ENCODE data around the gene PDE6C. TPM values are rescaled to one million over a fixed set of nuclear protein-coding genes. Genes with fewer than 3 reads are reported as not detected.

The PDE6C gene
- total RNA-seq, 1 experiment from 2014 or later = not detected

GRCh38 chr10:93678805-93679587 lies 66.7 kb downstream of the PDE6C start:
- intact Hi-C loops (cut with micrococcal nuclease; ENCODE audit: unreplicated experiment) = no loop called here
- no TSS peak for BruUV-seq (replicated peaks)
- ChIA-PET POLR2A (no interaction called here), CTCF (interaction anchor here (0.6 to 1.6 kb wide), 3 partner anchors 84 to 195 kb away, joined by 3 to 6 read pairs (median 3); no protein-coding TSS in a partner anchor)
- DNase-seq (ENCODE audit: low read depth, low spot score) (no peak), ATAC-seq (no peak)
- TF ChIP-seq POLR2AphosphoS5 (IDR thresholded peaks at IDR 0.05; ENCODE audit: low read depth, low read length) (no peak), TCF7L2 (IDR thresholded peaks at IDR 0.05; ENCODE audit: low read depth, low read length) (no peak), REST (IDR thresholded peaks at IDR 0.05; ENCODE audit: insufficient read depth in 1 of 2, low read depth in 2 of 2, low read length in 1 of 2) (no peak), SIN3A (IDR thresholded peaks at IDR 0.05; ENCODE audit: borderline replicate concordance, insufficient read depth, low read depth, low read length) (no peak)
- TF ChIP-seq, protein P1, sequence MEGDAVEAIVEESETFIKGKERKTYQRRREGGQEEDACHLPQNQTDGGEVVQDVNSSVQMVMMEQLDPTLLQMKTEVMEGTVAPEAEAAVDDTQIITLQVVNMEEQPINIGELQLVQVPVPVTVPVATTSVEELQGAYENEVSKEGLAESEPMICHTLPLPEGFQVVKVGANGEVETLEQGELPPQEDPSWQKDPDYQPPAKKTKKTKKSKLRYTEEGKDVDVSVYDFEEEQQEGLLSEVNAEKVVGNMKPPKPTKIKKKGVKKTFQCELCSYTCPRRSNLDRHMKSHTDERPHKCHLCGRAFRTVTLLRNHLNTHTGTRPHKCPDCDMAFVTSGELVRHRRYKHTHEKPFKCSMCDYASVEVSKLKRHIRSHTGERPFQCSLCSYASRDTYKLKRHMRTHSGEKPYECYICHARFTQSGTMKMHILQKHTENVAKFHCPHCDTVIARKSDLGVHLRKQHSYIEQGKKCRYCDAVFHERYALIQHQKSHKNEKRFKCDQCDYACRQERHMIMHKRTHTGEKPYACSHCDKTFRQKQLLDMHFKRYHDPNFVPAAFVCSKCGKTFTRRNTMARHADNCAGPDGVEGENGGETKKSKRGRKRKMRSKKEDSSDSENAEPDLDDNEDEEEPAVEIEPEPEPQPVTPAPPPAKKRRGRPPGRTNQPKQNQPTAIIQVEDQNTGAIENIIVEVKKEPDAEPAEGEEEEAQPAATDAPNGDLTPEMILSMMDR (IDR thresholded peaks at IDR 0.05) = no peak
- Histone ChIP-seq H3K4me3 (ENCODE audit: low read depth in 2 of 2, low read length in 2 of 2) (no peak overlapping the region), H3K27ac (ENCODE audit: low read length) (no peak overlapping the region), H3K36me3 (ENCODE audit: control insufficient read depth, insufficient read depth, low read length) (peaks cover 23% of the 10 kb centered on the region), H3K27me3 (ENCODE audit: control insufficient read depth, insufficient read depth, low read length) (no peaks in the 10 kb centered on the region), H3K9me3 (ENCODE audit: control insufficient read depth, insufficient read depth, low read depth, low read length) (no peaks in the 10 kb centered on the region), H3K4me1 (ENCODE audit: control insufficient read depth, insufficient read depth, low read length) (no peaks in the 10 kb centered on the region)
- in situ Hi-C loops (cut with HindIII; ENCODE audit: low pct_unique_long_range_greater_than_20kb, low sequenced_read_pairs) = no loop called here

DNA sequence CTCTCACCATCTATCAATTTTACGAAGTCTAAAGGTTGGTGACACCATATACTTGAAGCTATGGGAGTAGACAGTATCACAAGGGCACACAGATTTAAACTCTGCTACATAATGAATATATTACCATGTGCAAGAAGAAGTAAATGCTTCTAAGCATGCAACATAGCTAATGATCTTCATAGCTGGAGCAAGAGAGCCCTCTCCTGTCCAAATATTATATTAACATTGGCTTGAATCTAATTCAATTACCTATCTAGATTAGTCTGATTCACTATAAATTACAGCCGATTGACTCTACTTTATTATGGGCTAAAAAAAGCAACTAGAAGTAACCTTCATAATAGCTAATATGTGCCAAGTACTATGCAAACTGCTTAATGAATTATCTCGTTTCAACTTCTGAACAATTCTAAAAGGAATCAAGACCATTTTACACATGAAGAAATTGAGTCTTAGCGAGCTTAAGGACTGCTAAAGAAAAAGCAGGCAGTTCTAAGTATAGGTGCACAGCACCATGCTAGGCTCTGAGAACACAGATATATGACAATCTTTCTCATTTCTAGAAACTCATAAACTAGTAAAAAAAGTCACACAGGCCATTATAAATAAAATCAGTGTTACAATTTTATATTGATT lies 68.2 kb downstream of the PDE6C start:
- in situ Hi-C loops (cut with HindIII; ENCODE audit: low pct_unique_long_range_greater_than_20kb, low sequenced_read_pairs) = no loop called here
- H3K36me3 ChIP-seq (ENCODE audit: control insufficient read depth, insufficient read depth, low read length) = peaks cover 18% of the 10 kb centered on the region; the same call in 1 of the 2 replicates
- POLR2A ChIA-PET = no interaction called here

More for the DNA sequence above, 68.2 kb downstream of the PDE6C start:
- BruUV-seq (replicated peaks) = no TSS peak
- ATAC-seq (peak; percentile 93), DNase-seq (ENCODE audit: low read depth, low spot score) (peak; percentile 56)
- Histone ChIP-seq H3K9me3 (ENCODE audit: control insufficient read depth, insufficient read depth, low read depth, low read length) (no peaks in the 10 kb centered on the region), H3K4me3 (ENCODE audit: low read depth in 2 of 2, low read length in 2 of 2) (no peak overlapping the region), H3K27me3 (ENCODE audit: control insufficient read depth, insufficient read depth, low read length) (no peaks in the 10 kb centered on the region), H3K27ac (ENCODE audit: low read length) (no peak overlapping the region), H3K4me1 (ENCODE audit: control insufficient read depth, insufficient read depth, low read length) (no peaks in the 10 kb centered on the region)
- TF ChIP-seq TCF7L2 (IDR thresholded peaks at IDR 0.05; ENCODE audit: low read depth, low read length) (no peak), POLR2AphosphoS5 (IDR thresholded peaks at IDR 0.05; ENCODE audit: low read depth, low read length) (no peak), REST (IDR thresholded peaks at IDR 0.05; ENCODE audit: insufficient read depth in 1 of 2, low read depth in 2 of 2, low read length in 1 of 2) (no peak)
- TF ChIP-seq, protein P1 (IDR thresholded peaks at IDR 0.05) = peak; percentile 59; the same call in 1 of the 2 replicates
- intact Hi-C loops (cut with micrococcal nuclease; ENCODE audit: unreplicated experiment) = loop anchor here (1.0 kb wide), 1 partner anchor 125 kb away; no protein-coding TSS in a partner anchor
- CTCF ChIA-PET = interaction anchor here (0.6 to 1.6 kb wide), 6 partner anchors 69 to 178 kb away, joined by 3 to 24 read pairs (median 4); no protein-coding TSS in a partner anchor

Data from Panc1 (cell line).